Stomach (tissue), 9 donors: ENCODE measurements around the gene BLTP2. TPM values are rescaled to one million over a fixed set of nuclear protein-coding genes. Genes with fewer than 3 reads are reported as not detected.
A peak's percentile ranks its signal among the peaks of the same experiment; 100 is the strongest.

ENCODE experiments used
- DNase-seq, 2 donors: peaks; one replicate each; pipeline versions ENCODE4 v3.0.0 to v3.0.0-alpha.2; 2013 to 2019
- H3K27ac ChIP-seq, 5 donors: fragments of 200-600 bp in 4 of 5; sonication (generic) in 4 of 5; one replicate each; pipeline ENCODE4 v1.5.1; 2013 to 2019; ENCODE audit warnings: mild to moderate bottlenecking in 1 of 5, moderate library complexity in 1 of 5
- H3K27me3 ChIP-seq, 3 donors: fragments of 200-600 bp; sonication (generic); one replicate each; pipeline ENCODE4 v1.5.1; 2017 to 2019; ENCODE audit warnings: mixed run types in 1 of 3
- H3K36me3 ChIP-seq, 4 donors: fragments of 200-600 bp; sonication (generic); 1 replicate in 3 of 4; 2 replicates in 1 of 4; pipeline ENCODE4 v1.5.1; 2016 to 2019
- H3K4me1 ChIP-seq, 4 donors: fragments of 200-600 bp; sonication (generic); one replicate each; pipeline ENCODE4 v1.5.1; 2016 to 2019
- H3K4me3 ChIP-seq, 4 donors: fragments of 200-600 bp; sonication (generic) in 3 of 4; one replicate each; pipeline ENCODE4 v1.5.1; 2016 to 2019; ENCODE audit warnings: mild to moderate bottlenecking in 1 of 4
- H3K9me3 ChIP-seq, 4 donors: fragments of 200-600 bp; sonication (generic); one replicate each; pipeline ENCODE4 v1.5.1; 2016 to 2019
- EP300 ChIP-seq: sonication (generic); formaldehyde crosslinking; IDR thresholded peaks from one replicate; pipeline ENCODE4 v1.6.1; 2017; ENCODE audit warnings: antibody characterized with exemption
- POLR2A ChIP-seq, 4 donors: fragments of 450-650 bp; IDR thresholded peaks; one replicate each; pipeline ENCODE4 v1.6.1; 2016; ENCODE audit warnings: antibody characterized with exemption in 4 of 4, control low read depth in 2 of 4, mild to moderate bottlenecking in 1 of 4, moderate library complexity in 1 of 4
- POLR2AphosphoS5 ChIP-seq, 3 donors: sonication (generic); formaldehyde crosslinking; IDR thresholded peaks; one replicate each; pipeline ENCODE4 v1.6.1; 2016; ENCODE audit warnings: antibody characterized with exemption in 3 of 3
- WGBS, 5 donors: extraction: QIAGEN DNeasy Blood & Tissue Kit in 3 of 5; methylation state at CpG; one replicate each; pipeline versions ENCODE4 v1.1.5 to v1.1.7; 2013 to 2018; 5-methylcytosine and 5-hydroxymethylcytosine counted together
- intact Hi-C: fragments of 100-400 bp; cut with DNase I; formaldehyde crosslinking; loops from one replicate; pipeline ENCODE4 v1.15.1; 2023; ENCODE audit warnings: low total_unique reads
- polyA plus RNA-seq, 3 donors: library from polyadenylated mRNA; stranded (reverse); fragments of 200-250 nt; gene quantifications; one replicate each; pipeline ENCODE4 v1.2.3, GENCODE V29; 2013
- total RNA-seq, 5 donors: library from RNA; depleted of rRNA; stranded (reverse); fragments of >200 nt; gene quantifications; one replicate each; pipeline versions ENCODE4 v1.1.0 to v1.2.3, GENCODE V29; 2014 to 2016
- TF ChIP-seq, protein P1 (sequence below), 7 experiments: fragments of 450-650 bp in 4 of 7; fragments of 200-600 bp in 3 of 7; sonication (generic) in 3 of 7; IDR thresholded peaks; one replicate each; pipeline ENCODE4 v1.5.1; 2016 to 2019; ENCODE audit warnings: antibody characterized with exemption in 7 of 7, control low read depth in 2 of 7, mild to moderate bottlenecking in 1 of 7
- donor health status: healthy with polysubstance abuse.
- donor health status: Bipolar disorder and iron deficiency.
- donor health status: healthy.

Gene BLTP2
- total and polyA plus RNA-seq, 8 donors = 9.9 to 221 (median 88.3) TPM

DNA sequence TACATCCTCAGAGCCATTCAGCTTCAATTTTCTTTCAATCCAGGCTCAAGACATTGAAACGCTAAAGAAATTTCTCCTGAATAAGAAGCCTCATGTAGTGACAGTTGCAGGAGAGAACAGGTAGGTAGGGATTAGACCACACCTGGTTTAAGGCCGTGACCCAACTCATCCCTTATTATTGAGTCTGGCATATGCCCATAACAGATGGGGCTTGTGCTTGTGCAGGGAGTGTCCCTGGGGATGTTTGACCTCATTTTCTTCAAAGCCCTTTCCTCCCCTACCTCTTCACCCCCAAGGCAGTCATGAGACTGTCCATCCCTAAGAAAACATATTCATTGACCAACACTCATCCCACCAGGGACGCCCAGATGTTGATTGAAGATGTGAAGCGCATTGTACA, 41.3 kb upstream of the BLTP2 start:
- TF ChIP-seq EP300 (no peak), POLR2AphosphoS5 (IDR thresholded peaks at IDR 0.05) (no peak), POLR2A (IDR thresholded peaks at IDR 0.05) (no peak)
- TF ChIP-seq, protein P1, sequence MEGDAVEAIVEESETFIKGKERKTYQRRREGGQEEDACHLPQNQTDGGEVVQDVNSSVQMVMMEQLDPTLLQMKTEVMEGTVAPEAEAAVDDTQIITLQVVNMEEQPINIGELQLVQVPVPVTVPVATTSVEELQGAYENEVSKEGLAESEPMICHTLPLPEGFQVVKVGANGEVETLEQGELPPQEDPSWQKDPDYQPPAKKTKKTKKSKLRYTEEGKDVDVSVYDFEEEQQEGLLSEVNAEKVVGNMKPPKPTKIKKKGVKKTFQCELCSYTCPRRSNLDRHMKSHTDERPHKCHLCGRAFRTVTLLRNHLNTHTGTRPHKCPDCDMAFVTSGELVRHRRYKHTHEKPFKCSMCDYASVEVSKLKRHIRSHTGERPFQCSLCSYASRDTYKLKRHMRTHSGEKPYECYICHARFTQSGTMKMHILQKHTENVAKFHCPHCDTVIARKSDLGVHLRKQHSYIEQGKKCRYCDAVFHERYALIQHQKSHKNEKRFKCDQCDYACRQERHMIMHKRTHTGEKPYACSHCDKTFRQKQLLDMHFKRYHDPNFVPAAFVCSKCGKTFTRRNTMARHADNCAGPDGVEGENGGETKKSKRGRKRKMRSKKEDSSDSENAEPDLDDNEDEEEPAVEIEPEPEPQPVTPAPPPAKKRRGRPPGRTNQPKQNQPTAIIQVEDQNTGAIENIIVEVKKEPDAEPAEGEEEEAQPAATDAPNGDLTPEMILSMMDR (IDR thresholded peaks at IDR 0.05) = no peak
- no peak for DNase-seq
- Histone ChIP-seq H3K4me1 (no peaks in the 10 kb centered on the region), H3K4me3 (no peak overlapping the region), H3K27ac (no peak overlapping the region), H3K36me3 (peaks cover 98 to 100% (median 100%) of the 10 kb centered on the region in 4 donors), H3K9me3 (no peaks in the 10 kb centered on the region), H3K27me3 (no peaks in the 10 kb centered on the region)
- intact Hi-C loops = no loop called here
- 75 to 93% (median 88%) methylated on average over 4 of the region's 4 CpGs for WGBS, 5 donors

DNA sequence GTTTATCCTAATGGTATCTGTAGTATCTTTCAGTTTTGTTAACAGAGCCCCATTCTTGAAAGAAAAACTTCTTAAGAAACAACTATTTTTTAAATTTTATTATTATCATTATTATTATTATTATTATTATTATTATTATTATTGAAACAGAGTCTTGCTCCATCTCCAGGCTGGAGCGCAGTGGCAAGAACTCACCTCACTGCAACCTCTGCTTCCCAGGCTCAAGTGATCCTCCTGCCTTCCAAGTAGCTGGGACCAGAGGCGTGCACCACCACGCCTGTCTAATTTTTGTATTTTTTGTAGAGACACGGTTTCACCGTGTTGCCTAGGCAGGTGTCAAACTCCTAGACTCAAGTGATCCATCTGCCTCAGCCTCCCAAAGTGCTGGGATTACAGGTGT, 40.4 kb upstream of the BLTP2 start:
- no peak for DNase-seq
- 88 to 94% (median 93%) methylated on average over 5 of the region's 5 CpGs for WGBS, 5 donors
- no peaks in the 10 kb centered on the region for H3K27me3 ChIP-seq
- no peaks in the 10 kb centered on the region for H3K9me3 ChIP-seq
- H3K36me3 ChIP-seq = peaks cover 96 to 100% (median 100%) of the 10 kb centered on the region in 4 donors
- intact Hi-C loops = no loop called here
- no peaks in the 10 kb centered on the region for H3K4me1 ChIP-seq
- no peak overlapping the region for H3K27ac ChIP-seq
- H3K4me3 ChIP-seq = no peak overlapping the region
- TF ChIP-seq POLR2AphosphoS5 (IDR thresholded peaks at IDR 0.05) = no peak
- no peak for TF ChIP-seq POLR2A (IDR thresholded peaks at IDR 0.05)
- no peak for TF ChIP-seq EP300
- TF ChIP-seq, protein P1 (IDR thresholded peaks at IDR 0.05) = no peak

DNA sequence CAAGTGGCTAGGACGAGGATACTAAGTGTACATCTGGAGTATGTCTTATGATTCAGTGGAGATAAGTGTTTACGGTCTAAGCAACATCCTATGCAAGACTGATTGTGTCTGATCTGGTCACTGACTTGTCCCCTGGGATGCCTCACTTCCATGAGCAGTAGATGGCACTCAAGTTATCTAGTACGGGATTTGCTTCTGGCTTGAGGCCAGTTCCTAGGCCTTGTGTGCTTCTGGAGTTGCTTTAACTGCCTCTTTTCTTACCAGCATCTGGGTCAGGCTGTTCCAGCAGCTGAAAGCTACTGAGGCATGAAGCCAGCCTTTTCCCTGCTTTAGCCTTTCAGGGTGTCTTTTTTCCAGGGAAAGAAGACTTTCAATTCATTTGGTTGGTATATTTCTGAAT, 40.0 kb upstream of the BLTP2 start:
- DNase-seq = peak in 1 of 2 donors; percentile 73
- no peak overlapping the region for H3K27ac ChIP-seq
- no peak for TF ChIP-seq POLR2A (IDR thresholded peaks at IDR 0.05)
- no peak for TF ChIP-seq EP300
- TF ChIP-seq, protein P1 (IDR thresholded peaks at IDR 0.05) = no peak
- TF ChIP-seq POLR2AphosphoS5 (IDR thresholded peaks at IDR 0.05) = peak in 1 of 3 donors; percentile 39
- no peaks in the 10 kb centered on the region for H3K9me3 ChIP-seq
- H3K27me3 ChIP-seq = no peaks in the 10 kb centered on the region
- intact Hi-C loops = no loop called here
- H3K36me3 ChIP-seq = peaks cover 93 to 100% (median 100%) of the 10 kb centered on the region in 4 donors
- H3K4me3 ChIP-seq = no peak overlapping the region
- WGBS, 5 donors = 43 to 57% (median 54%) methylated on average over 3 of the region's 3 CpGs
- no peaks in the 10 kb centered on the region for H3K4me1 ChIP-seq

DNA sequence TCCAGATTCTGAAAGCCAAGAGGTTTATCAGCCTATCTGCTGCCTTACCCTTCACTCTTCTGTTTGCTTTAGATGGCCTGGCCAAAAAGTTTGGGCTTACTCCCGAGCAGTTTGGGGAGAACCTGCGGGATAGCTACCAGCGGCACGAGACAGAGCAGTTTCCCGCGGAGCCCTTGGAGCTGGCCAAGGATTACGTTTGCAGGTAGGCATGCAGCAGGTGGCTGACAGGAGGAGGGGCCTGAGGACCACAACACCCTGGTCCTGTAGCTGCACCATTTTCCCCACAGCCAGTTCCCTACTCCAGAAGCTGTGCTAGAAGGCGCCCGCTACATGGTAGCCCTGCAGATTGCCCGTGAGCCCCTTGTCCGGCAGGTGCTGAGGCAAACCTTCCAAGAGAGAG, 37.7 kb upstream of the BLTP2 start:
- whole genome bisulfite sequencing, 5 donors = 73 to 91% (median 77%) methylated on average over 11 of the region's 11 CpGs

More for the DNA sequence above, 37.7 kb upstream of the BLTP2 start:
- TF ChIP-seq POLR2A (IDR thresholded peaks at IDR 0.05) = no peak
- TF ChIP-seq, protein P1 (IDR thresholded peaks at IDR 0.05) = no peak
- TF ChIP-seq POLR2AphosphoS5 (IDR thresholded peaks at IDR 0.05) = no peak
- TF ChIP-seq EP300 = no peak
- Histone ChIP-seq H3K4me1 (no peaks in the 10 kb centered on the region), H3K4me3 (no peak overlapping the region), H3K27me3 (no peaks in the 10 kb centered on the region), H3K9me3 (no peaks in the 10 kb centered on the region), H3K27ac (no peak overlapping the region), H3K36me3 (peaks cover 93 to 100% (median 100%) of the 10 kb centered on the region in 4 donors)
- intact Hi-C loops = no loop called here
- DNase-seq = no peak
